ENCODE measurements around the gene STPG4. TPM values are rescaled to one million over a fixed set of nuclear protein-coding genes. Genes with fewer than 3 reads are reported as not detected.

The STPG4 gene
- total and polyA plus RNA-seq, 2 of the 8 experiments (the other 6 are each of a cell fraction or from before 2014, with no cell fraction given) = 0.28 TPM; not detected in 1

DNA sequence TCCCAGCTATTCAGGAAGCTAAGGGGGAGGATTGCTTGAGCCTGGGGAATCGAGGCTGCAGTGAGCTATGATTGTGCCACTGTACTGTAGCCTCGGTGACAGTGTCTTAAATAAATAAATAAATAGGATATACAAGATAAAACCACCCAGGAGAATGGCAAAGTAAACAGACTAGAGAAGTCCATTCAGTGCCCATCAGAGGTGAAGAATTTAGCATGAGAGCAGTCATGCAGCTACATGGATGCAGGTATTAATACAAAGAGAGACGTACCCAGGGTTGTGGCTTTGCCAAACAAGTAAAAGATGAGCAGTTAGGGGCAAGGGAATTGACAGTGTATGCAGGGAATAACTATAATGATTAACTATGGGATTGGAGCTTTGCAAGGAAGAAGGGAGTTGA lies 8.1 kb downstream of the STPG4 start:
- no peak overlapping the region for H2BK120ac ChIP-seq (replicated peaks; ENCODE audit: low read depth, low read length)
- H3K9ac ChIP-seq (replicated peaks in 1 of 4; ENCODE audit: extremely low read depth in 1 of 4, low read depth in 3 of 4, low read length in 3 of 4) = no peak overlapping the region
- no peak overlapping the region for H2AFZ ChIP-seq (ENCODE audit: low read length)
- H2BK20ac ChIP-seq (ENCODE audit: low read length) = no peak overlapping the region
- no peaks in the 10 kb centered on the region for H3K79me1 ChIP-seq (ENCODE audit: low read depth, low read length)
- H3K27me3 ChIP-seq (replicated peaks in 1 of 4; ENCODE audit: control insufficient read depth in 3 of 4, extremely low read depth in 1 of 4, insufficient read depth in 3 of 4, low read length in 3 of 4) = no peaks in the 10 kb centered on the region
- FAIRE-seq = no peak
- H3K4me1 ChIP-seq (replicated peaks in 1 of 4; ENCODE audit: control insufficient read depth in 3 of 4, insufficient read depth in 4 of 4, low read length in 3 of 4) = no peaks in the 10 kb centered on the region
- H4K91ac ChIP-seq (replicated peaks; ENCODE audit: insufficient read length, low read length) = no peak overlapping the region
- H4K8ac ChIP-seq (ENCODE audit: extremely low read depth, insufficient read depth, low read length) = no peak overlapping the region
- H2BK12ac ChIP-seq (ENCODE audit: low read depth, low read length) = no peak overlapping the region
- H3K14ac ChIP-seq (ENCODE audit: insufficient read length) = no peak overlapping the region
- no peak overlapping the region for H2AK5ac ChIP-seq (ENCODE audit: low read depth, low read length)
- no peak overlapping the region for H3K4me2 ChIP-seq (ENCODE audit: insufficient read depth in 1 of 2, low read depth in 2 of 2, low read length in 2 of 2)
- H3K4me3 ChIP-seq (ENCODE audit: extremely low read depth in 1 of 4, insufficient read depth in 2 of 4, low read depth in 3 of 4, low read length in 4 of 4) = no peak overlapping the region
- ChIA-PET CTCF (ENCODE audit: partially characterized antibody) (interaction anchor here (0.9 to 1.0 kb wide), 2 partner anchors 9 to 58 kb away, joined by 3 read pairs; no protein-coding TSS in a partner anchor), POLR2A (ENCODE audit: partially characterized antibody) (interaction anchor here (0.8 to 1.2 kb wide), 2 partner anchors 9 to 12 kb away, joined by 3 to 4 read pairs; no protein-coding TSS in a partner anchor)
- no peak overlapping the region for H2BK5ac ChIP-seq (ENCODE audit: low read depth, low read length)
- H3K56ac ChIP-seq (replicated peaks; ENCODE audit: insufficient read length, low read depth, low read length) = no peak overlapping the region
- no peak overlapping the region for H2BK15ac ChIP-seq (ENCODE audit: low read length)
- no peaks in the 10 kb centered on the region for H3K79me2 ChIP-seq (ENCODE audit: control insufficient read depth in 1 of 2, insufficient read depth in 2 of 2, low read length in 2 of 2)
- TF ChIP-seq SP1 (IDR thresholded peaks at IDR 0.05; ENCODE audit: low read depth, low read length) = no peak
- no peak for TF ChIP-seq SAP30 (IDR thresholded peaks at IDR 0.05; ENCODE audit: insufficient read depth, insufficient replicate concordance, low read length)
- TF ChIP-seq NANOG (IDR thresholded peaks at IDR 0.05; ENCODE audit: insufficient read depth, low read depth, low read length, poor library complexity, severe bottlenecking) = no peak
- TF ChIP-seq CBX5 (IDR thresholded peaks at IDR 0.05; ENCODE audit: low read depth, low read length) = no peak
- no peak for TF ChIP-seq KDM5A (IDR thresholded peaks at IDR 0.05; ENCODE audit: low read length)
- TF ChIP-seq TEAD4 (IDR thresholded peaks at IDR 0.05; ENCODE audit: low read depth, low read length) = no peak
- no peak for TF ChIP-seq ZNF274 (IDR thresholded peaks at IDR 0.05; ENCODE audit: borderline replicate concordance, extremely low read depth, low read length)
- TF ChIP-seq MAFK (IDR thresholded peaks at IDR 0.05; ENCODE audit: low read depth, low read length) = no peak
- TF ChIP-seq CBX8 (IDR thresholded peaks at IDR 0.05; ENCODE audit: borderline replicate concordance, low read depth, low read length) = no peak
- TF ChIP-seq YY1 (IDR thresholded peaks at IDR 0.05; ENCODE audit: low read depth, low read length) = no peak
- TF ChIP-seq, protein P1, sequence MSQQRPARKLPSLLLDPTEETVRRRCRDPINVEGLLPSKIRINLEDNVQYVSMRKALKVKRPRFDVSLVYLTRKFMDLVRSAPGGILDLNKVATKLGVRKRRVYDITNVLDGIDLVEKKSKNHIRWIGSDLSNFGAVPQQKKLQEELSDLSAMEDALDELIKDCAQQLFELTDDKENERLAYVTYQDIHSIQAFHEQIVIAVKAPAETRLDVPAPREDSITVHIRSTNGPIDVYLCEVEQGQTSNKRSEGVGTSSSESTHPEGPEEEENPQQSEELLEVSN (IDR thresholded peaks at IDR 0.05) = no peak
- TF ChIP-seq HDAC6 (IDR thresholded peaks at IDR 0.05; ENCODE audit: low read depth, low read length) = no peak
- no peak for TF ChIP-seq GABPA (IDR thresholded peaks at IDR 0.05; ENCODE audit: borderline replicate concordance, insufficient read depth, low read length)
- WGBS, 2 experiments (ENCODE audit: extremely low coverage in 1 of 2, insufficient coverage in 1 of 2, insufficient read length in 1 of 2, insufficient replicate concordance in 2 of 2, low coverage in 1 of 2, low lambda C conversion rate in 2 of 2, missing lambda C conversion rate in 1 of 2) = 90% methylated on average over 3 of the region's 3 CpGs; no CpG with 5 or more reads in 1 of the 2 experiments
- no peak overlapping the region for H4K5ac ChIP-seq (ENCODE audit: insufficient read length, low read depth, low read length)
- H3K23me2 ChIP-seq (ENCODE audit: low read depth, low read length) = peaks cover 2% of the 10 kb centered on the region; the same call in 1 of the 2 replicates
- no peak overlapping the region for H3K4ac ChIP-seq (replicated peaks; ENCODE audit: insufficient read length, low read depth, low read length)
- H4K20me1 ChIP-seq (replicated peaks in 1 of 2; ENCODE audit: control insufficient read depth in 1 of 2, insufficient read depth in 2 of 2, low read length in 2 of 2) = no peaks in the 10 kb centered on the region
- H3K23ac ChIP-seq (ENCODE audit: insufficient read length) = no peak overlapping the region
- H3K18ac ChIP-seq (ENCODE audit: extremely low read depth, low read length) = no peak overlapping the region
- H3K27ac ChIP-seq (ENCODE audit: low read depth, low read length) = no peak overlapping the region
- peaks cover 2 to 18% (median 12%) of the 10 kb centered on the region in 4 experiments; a peak in 6 of 8 replicates for H3K36me3 ChIP-seq (ENCODE audit: control insufficient read depth in 2 of 4, insufficient read depth in 4 of 4, low read length in 3 of 4)
- DNase-seq (ENCODE audit: low read depth in 1 of 2, low spot score in 2 of 2) = no peak
- H3K9me3 ChIP-seq (ENCODE audit: insufficient read depth in 2 of 2, low read depth in 1 of 2, low read length in 1 of 2) = no peaks in the 10 kb centered on the region

Data from H1 (cell line).